Measurements from ENCODE around the gene PTOV1.

- TF ChIP-seq GATA2 (IDR thresholded peaks at IDR 0.05; ENCODE audit: low read depth, low read length) (no peak), GATA3 (IDR thresholded peaks at IDR 0.05; ENCODE audit: low read depth, low read length) (no peak)
Measured at GRCh38 chr19:49806620-49806959, 44.4 kb upstream of the PTOV1 start.

Measured in SH-SY5Y (cell line).